Frontal cortex (tissue), 4 donors: ENCODE data around the gene TRAP1. TPM values are rescaled to one million over a fixed set of nuclear protein-coding genes. Genes with fewer than 3 reads are reported as not detected.

ENCODE experiments used
- DNase-seq, 2 donors: peaks; one replicate each; pipeline ENCODE4 v3.0.0; 2012; ENCODE audit warnings: low spot score in 2 of 2
- FAIRE-seq: peaks from 2 replicates; lab custom pipeline; 2012; peaks lifted over from hg19 to GRCh38; lab: Jason Lieb, UNC
- total RNA-seq: library from RNA; depleted of rRNA; stranded (reverse); fragments of >200 nt; gene quantifications from one replicate; pipeline ENCODE4 v1.2.3, GENCODE V29; 2014
- donor health status: control.
- donor health status: control.
- donor health status: control.

Gene TRAP1
- total RNA-seq, 1 donor from 2014 or later, result 77.9 TPM

DNA sequence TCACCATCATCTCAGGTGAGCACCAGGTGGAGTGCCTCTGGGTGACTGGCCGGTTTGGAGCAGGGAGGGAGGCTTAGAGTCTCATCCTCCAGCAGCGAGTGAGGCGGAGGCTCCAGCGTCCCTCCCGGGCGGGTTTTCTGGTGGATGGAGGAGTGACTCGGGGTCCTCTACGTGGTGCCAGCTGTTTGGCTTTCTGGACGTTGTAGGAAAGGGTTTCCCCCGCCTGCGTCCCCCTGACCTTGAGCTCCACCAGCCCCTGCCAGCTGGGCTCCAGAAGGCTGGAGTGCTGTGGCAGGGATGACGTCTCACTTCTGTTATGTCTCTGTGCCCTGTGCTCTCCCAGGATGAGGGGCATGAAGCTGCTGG is 62.3 kb downstream of the TRAP1 start:
- no peak for FAIRE-seq
- DNase-seq, result no peak

DNA sequence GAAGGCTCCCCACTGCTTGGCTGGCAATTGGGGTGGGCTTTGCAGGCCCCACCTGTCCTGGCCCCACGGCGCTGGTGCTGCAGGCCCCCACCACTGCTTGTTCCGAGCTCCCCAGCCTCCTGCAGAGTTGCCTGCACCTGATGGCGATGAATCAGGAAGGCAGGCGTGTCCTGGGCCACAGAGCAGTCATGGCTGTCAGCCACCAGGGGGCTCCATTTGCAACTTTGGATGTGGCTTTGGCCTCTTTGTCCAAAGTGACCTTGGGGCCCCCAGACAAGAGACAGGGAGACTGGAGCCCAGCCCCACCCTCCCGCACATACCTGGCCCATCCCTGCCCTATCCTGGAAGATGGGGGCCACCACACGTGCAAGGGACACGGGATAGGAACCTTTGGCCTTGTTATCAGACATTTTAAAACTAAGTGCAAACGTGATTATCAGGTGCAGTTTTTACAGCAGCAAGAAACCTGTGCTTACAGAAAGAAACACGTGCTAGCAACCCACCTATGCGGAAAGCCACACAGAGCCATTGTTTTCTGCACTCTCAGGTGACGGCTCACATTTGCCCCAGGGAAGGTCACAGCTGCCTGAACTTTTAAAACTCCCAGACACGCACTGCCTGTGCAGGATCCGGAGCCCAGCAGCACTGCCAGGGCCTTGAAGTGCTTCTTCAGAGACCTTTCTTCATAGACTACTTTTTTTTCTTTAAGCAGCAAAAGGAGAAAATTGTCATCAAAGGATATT is 62.9 kb downstream of the TRAP1 start, which contains the start of gene DNASE1:
TSS of gene DNASE1 (plus strand) at position 443 of the 743 bp plus-strand sequence. CDS start 683 bp downstream, outside the sequence.
- DNase-seq, result peak in 1 of 2 donors; percentile 48
- no peak for FAIRE-seq

GRCh38 chr16:3652373-3653195 is 64.7 kb downstream of the TRAP1 start:
- FAIRE-seq, result no peak
- DNase-seq, result no peak

- DNase-seq, result no peak
Observed at GRCh38 chr16:3651461-3652372, 65.6 kb downstream of the TRAP1 start.

GRCh38 chr16:3650631-3651265 is 66.6 kb downstream of the TRAP1 start:
- FAIRE-seq (no peak), DNase-seq (no peak)

More at GRCh38 chr16:3651461-3652372, 65.6 kb downstream of the TRAP1 start:
- no peak for FAIRE-seq

DNA sequence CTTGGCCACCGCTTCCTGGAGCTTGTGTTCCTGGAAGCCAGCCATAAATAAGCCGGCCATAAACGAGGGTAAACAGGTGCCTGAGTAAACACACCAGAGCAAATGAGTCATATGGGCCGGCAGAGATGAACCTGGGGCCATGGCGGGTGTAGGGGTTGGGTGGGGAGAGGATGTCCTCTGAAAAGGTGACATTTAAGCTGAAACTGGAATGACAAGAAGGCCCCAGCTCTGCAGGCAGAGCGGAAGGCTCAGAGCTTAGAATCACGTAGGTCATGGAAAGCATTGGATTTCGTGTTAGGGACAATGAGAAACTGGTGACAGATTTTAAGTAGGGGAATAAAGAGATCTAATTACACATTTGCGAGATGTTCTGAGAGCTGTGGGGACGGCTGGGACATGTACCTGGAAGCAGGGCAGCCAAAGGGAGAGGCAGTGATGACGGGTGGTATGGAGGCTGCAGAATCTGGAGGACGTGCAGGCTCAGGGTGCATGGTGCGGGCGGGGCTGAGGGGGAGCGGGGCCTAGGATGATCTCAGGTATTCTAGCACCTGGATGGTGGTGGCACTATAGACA is 70.9 kb downstream of the TRAP1 start:
- DNase-seq, result no peak

DNA sequence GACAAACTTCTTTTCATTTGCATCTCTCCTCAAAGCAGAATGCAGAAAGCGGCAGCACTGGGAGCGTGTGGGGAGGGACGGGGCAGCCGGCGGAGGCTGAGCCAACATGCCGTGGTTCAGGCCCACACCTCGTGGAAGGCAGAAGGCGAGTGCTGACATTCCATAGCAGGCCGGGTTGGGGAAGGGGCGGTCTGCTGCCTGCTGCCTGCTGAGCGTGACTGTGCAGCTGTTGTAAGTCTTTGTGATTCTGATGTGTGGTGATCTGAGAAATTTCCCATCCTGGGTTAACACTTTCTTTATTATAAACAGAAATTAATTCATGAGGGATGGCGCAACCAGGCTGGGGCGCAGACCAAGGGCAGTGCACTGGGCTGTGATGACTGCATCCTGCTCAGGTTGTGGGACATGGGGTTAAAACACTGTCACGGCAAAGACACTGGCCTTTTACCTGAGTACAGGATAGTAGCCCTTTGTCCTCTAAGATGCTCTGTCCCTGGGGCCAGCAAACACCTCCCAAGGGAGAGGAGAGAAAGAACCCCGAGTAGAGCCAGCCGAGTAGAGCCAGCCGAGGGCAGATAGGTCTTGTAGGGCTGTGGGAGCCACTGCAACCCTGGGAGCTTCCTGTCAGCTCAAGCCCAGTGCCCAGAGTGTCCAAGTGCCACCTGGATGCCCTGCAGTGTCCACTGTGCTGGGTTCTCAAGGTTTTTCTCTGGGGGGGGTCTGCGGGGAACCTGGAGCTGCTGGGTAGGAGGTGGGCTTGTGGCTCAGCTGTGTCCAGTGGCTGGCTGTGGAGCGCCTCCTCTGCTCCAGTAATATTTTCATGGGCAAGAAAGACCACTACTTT is 71.6 kb downstream of the TRAP1 start:
- peak in 1 of 2 donors; percentile 5 for DNase-seq
- FAIRE-seq, result no peak

More for the DNA sequence above, 70.9 kb downstream of the TRAP1 start:
- no peak for FAIRE-seq

GRCh38 chr16:3645108-3645503 is 72.2 kb downstream of the TRAP1 start:
- FAIRE-seq (no peak), DNase-seq (no peak)

DNA sequence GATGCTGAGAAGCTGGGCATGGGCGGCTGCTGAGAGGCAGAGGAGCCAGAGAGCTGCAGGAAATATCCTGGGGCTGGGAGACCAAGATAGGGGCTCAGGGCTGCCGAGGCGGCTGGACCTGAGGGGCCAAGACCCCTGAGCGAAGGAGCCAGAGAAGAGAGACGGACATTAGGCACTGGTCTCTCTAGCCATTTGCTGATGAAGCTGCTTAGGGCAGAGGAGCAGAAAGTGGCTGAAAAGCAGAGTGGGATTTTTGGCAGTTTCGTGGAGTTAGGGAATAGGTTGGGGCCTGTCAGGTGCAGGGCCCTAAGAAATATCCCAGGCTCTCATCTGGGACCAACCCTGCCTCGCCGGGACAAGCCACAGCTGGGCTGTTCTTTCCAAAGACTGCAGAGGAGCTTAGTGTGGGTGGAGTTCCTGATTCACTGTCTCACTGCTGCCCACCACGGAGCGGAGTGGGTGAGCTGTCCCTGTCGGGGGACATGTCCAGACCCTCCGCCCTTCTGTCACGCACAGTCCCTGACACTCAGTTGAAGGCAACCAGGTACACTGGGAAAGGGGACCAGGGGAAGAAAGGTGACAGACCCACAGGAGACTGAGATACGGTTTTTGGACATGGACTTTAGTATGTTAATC is 74.1 kb downstream of the TRAP1 start:
- FAIRE-seq (no peak), DNase-seq (peak in 1 of 2 donors; percentile 4)

GRCh38 chr16:3642397-3643094 is 74.8 kb downstream of the TRAP1 start:
- FAIRE-seq, result no peak
- DNase-seq, result peak in 1 of 2 donors; percentile 4

DNA sequence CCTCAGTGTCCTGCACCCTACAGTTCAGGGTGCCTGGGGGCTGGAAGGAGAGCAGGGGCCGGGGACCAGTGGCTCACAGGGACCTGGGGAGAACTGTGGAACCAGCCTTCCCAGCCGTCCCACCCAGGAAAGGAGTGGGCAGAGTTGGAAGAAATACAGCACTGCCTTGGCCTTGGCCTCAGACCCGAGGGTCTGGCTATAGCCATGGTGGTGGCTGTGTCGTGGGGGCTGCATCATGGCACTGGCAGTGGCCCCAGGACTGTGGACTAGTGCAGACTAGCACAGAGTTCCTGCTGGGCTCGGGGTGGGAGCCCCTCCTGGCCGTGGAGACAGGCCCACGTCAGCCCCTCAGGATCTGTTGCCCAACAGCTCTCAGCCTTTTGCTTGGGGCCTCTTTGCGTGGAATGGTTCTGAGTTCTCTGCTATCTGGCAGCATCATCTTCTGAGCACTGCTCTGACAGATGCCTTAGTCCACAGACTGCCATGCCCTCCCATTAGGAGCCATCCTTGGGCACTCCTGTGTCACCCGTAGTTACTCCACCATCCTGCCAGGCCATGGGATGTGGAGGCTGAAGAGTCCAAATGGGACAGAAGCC is 75.4 kb downstream of the TRAP1 start:
- DNase-seq, result peak in 1 of 2 donors; percentile 1
- no peak for FAIRE-seq

GRCh38 chr16:3640632-3641501 is 76.5 kb downstream of the TRAP1 start:
- no peak for DNase-seq
- no peak for FAIRE-seq

DNA sequence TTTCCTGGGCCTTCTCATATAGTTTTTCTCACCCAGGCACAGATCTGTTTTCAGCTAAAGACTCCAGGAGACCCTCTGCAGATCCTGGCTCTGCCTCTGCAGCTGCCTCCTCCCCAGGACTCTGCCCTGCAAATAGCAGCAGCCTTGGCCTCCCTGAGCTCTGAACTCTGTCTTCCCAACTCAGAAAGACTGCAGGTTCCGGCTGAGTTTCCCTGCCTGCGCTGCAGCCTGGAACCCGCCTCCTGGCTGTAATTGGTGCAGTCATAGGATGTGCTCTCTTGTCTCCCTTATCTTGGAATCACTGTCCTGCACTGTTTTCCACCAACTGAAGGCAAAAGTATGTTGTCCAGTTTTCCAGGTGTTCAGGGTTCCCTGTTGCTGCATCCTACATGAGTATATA is 77.1 kb downstream of the TRAP1 start:
- FAIRE-seq, result no peak

DNA sequence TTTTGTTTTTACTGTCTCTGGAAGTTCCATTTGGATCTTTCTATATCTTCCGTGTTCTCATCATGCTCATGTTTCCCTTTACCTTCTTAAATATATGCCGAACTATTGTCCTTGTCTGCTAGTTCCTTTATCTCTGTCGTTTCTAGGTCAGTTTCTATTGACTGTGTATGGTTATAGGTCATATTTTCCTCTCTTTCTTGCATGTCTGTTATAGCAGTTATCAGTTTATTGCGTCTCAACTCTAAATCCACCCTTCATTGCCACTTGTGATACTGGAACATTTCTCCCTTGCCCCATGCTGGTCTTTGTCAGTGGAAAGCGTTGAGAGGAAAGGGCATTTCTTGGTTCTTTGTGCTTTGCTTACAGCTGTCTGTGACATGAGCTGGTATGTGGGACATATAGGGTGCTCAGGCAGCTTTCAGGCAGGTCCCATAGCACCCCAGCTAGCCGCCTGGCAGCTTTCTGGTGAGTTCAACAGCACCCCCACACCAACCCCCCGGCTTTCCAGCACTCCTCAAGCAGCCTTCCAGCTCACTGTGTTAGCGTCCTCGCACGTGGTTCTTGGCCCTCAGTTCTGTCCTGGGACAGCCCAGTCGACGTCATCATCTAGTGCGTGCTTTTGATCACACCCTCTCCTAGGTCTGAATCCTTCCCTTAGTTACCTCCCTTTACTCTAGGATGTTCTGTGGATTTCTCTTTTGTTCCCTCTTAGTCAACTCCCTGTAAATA is 78.2 kb downstream of the TRAP1 start:
- DNase-seq (no peak), FAIRE-seq (no peak)

More for the DNA sequence above, 77.1 kb downstream of the TRAP1 start:
- DNase-seq, result no peak

DNA sequence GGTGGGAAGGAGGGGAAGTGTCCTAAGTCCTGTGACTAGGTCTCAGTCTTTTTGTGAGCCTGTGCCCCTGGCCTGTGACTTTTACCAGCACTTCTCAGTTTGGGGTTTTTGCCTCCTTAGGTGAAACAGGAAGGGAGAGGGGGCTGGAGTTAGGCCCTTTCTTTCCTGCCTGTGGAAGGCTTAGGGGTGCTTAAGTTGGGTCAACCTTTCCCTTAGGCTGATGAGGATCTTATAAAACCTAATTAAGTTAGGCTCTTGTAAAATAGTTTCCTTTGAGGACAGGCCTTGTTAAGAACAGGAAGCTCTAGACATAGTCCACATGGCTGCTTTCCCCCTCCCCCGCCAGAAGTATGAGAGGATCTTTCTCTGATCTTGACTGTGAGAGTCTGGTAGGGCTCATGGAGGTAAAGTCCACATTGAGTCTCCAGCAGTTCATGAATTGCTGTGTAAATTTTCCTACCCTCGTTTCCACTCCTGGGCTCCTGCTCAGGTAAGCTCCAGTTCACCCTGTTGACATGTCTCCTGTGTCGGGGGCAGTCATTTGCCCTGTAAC is 79.9 kb downstream of the TRAP1 start:
- FAIRE-seq, result no peak
- no peak for DNase-seq
